B cell (primary cell): Measurements from ENCODE around the gene CLASP2. TPM values are rescaled to one million over a fixed set of nuclear protein-coding genes. Genes with fewer than 3 reads are reported as not detected.

Experiments used
- ATAC-seq: fragments of 200-7000 bp; cut with Tn5 transposase; one replicate; pipeline ENCODE4 v1.10.0; 2021; ENCODE audit warnings: low read depth, mild to moderate bottlenecking, moderate number of reproducible peaks, moderate library complexity
- CTCF ChIA-PET: fragments of 350-600 bp; sonication (Branson Sonifier 250); formaldehyde crosslinking; loops from one replicate; lab custom pipeline; 2021; ENCODE audit warnings: antibody characterized with exemption, inconsistent platforms; lab: Charles Lee
- POLR2A ChIA-PET: fragments of 350-600 bp; sonication (Branson Sonifier 250); formaldehyde crosslinking; loops from one replicate; lab custom pipeline; 2021; ENCODE audit warnings: antibody characterized with exemption; lab: Charles Lee
- DNase-seq: peaks from one replicate; pipeline ENCODE4 v3.0.0; 2013
- H2AFZ ChIP-seq: 2 replicates; pipeline ENCODE4 v1.6.1; 2012; ENCODE audit warnings: mild to moderate bottlenecking, low read depth, low read length; ENCODE audit not compliant: insufficient read depth, poor library complexity, severe bottlenecking
- H3K27ac ChIP-seq, 2 donors: 1 replicate in 1 of 2; 2 replicates in 1 of 2; pipeline ENCODE4 v1.5.1; 2012 to 2013; ENCODE audit warnings: low read length in 2 of 2, mild to moderate bottlenecking in 2 of 2, moderate library complexity in 1 of 2
- H3K27me3 ChIP-seq, 4 experiments: fragments of 200-600 bp in 1 of 4; sonication (generic) in 1 of 4; replicated peaks in 1 of 4; 1 replicate in 2 of 4; 2 replicates in 2 of 4; pipeline versions ENCODE4 v1.6.1 to v1.7.0; 2013 to 2016; ENCODE audit warnings: low read length in 3 of 4, mild to moderate bottlenecking in 2 of 4, mixed read lengths in 1 of 4, moderate library complexity in 1 of 4; ENCODE audit not compliant: insufficient read depth in 4 of 4, control insufficient read depth in 3 of 4; ENCODE audit errors: control extremely low read depth in 1 of 4
- H3K36me3 ChIP-seq, 2 experiments: replicated peaks in 1 of 2; 1 replicate in 1 of 2; 2 replicates in 1 of 2; pipeline versions ENCODE4 v1.6.1 to v1.7.1; 2013; ENCODE audit warnings: low read length in 1 of 2; ENCODE audit not compliant: insufficient read depth in 2 of 2, control insufficient read depth in 1 of 2; ENCODE audit errors: control extremely low read depth in 1 of 2, extremely low read depth in 1 of 2
- H3K4me1 ChIP-seq, 2 donors: fragments of 200-600 bp in 1 of 2; sonication (generic) in 1 of 2; 1 replicate in 1 of 2; 2 replicates in 1 of 2; pipeline versions ENCODE4 v1.5.1 to v1.6.1; 2013 to 2017; ENCODE audit warnings: low read length in 2 of 2; ENCODE audit not compliant: control insufficient read depth in 2 of 2, insufficient read depth in 2 of 2
- H3K4me2 ChIP-seq: replicated peaks from 2 replicates; pipeline ENCODE3; 2012; ENCODE audit warnings: mild to moderate bottlenecking, low read depth, low read length; ENCODE audit not compliant: poor library complexity, severe bottlenecking
- H3K4me3 ChIP-seq, 5 experiments: fragments of 200-600 bp in 1 of 5; sonication (generic) in 1 of 5; 1 replicate in 3 of 5; 2 replicates in 2 of 5; pipeline versions ENCODE4 v1.5.1 to v1.7.0; 2011 to 2016; ENCODE audit warnings: low read length in 4 of 5, mild to moderate bottlenecking in 4 of 5, low read depth in 2 of 5, control low read depth in 1 of 5, moderate library complexity in 1 of 5; ENCODE audit not compliant: insufficient read depth in 1 of 5; ENCODE audit errors: control extremely low read depth in 1 of 5, extremely low read depth in 1 of 5
- H3K79me2 ChIP-seq: fragments of 200-600 bp; sonication (generic); one replicate; pipeline ENCODE4 v1.6.0; 2016; ENCODE audit warnings: low read length; ENCODE audit not compliant: control insufficient read depth, insufficient read depth
- H3K9ac ChIP-seq: fragments of 200-600 bp; sonication (generic); 2 replicates; pipeline ENCODE4 v1.6.1; 2017; ENCODE audit warnings: mild to moderate bottlenecking, low read length, moderate library complexity
- H3K9me3 ChIP-seq, 3 donors: one replicate each; pipeline versions ENCODE4 v1.6.1 to v1.7.1; 2013; ENCODE audit warnings: low read length in 2 of 3; ENCODE audit not compliant: control insufficient read depth in 2 of 3, insufficient read depth in 1 of 3; ENCODE audit errors: control extremely low read depth in 1 of 3
- H4K20me1 ChIP-seq: 2 replicates; pipeline ENCODE4 v1.6.0; 2012; ENCODE audit warnings: mild to moderate bottlenecking, low read length; ENCODE audit not compliant: insufficient read depth, control insufficient read depth, poor library complexity, severe bottlenecking
- H3K27ac Mint-ChIP-seq: one replicate; pipeline ENCODE4 v1.8.0; 2021; ENCODE audit warnings: mixed read lengths
- H3K27me3 Mint-ChIP-seq: one replicate; pipeline ENCODE4 v1.8.0; 2021; ENCODE audit warnings: mixed read lengths
- H3K4me1 Mint-ChIP-seq: one replicate; pipeline ENCODE4 v1.8.0; 2021; ENCODE audit warnings: mixed read lengths
- H3K4me3 Mint-ChIP-seq: one replicate; pipeline ENCODE4 v1.8.0; 2021; ENCODE audit warnings: mixed read lengths
- H3K9me3 Mint-ChIP-seq: one replicate; pipeline ENCODE4 v1.8.0; 2022; ENCODE audit warnings: mixed read lengths; ENCODE audit not compliant: insufficient read depth
- EZH2 ChIP-seq: IDR thresholded peaks from 2 replicates; pipeline ENCODE4 v1.6.1; 2012; ENCODE audit warnings: borderline replicate concordance, low read depth, mild to moderate bottlenecking, moderate library complexity, low read length; ENCODE audit not compliant: insufficient read depth, poor library complexity, severe bottlenecking
- WGBS: methylation state at CpG from one replicate; pipeline ENCODE4 v1.1.5; 2013; ENCODE audit warnings: missing lambda C conversion rate; ENCODE audit not compliant: insufficient coverage; 5-methylcytosine and 5-hydroxymethylcytosine counted together
- intact Hi-C: fragments of 100-400 bp; cut with micrococcal nuclease; formaldehyde crosslinking; loops from one replicate; pipeline ENCODE4 v1.10.0; 2022
- polyA plus RNA-seq: library from polyadenylated mRNA; depleted of rRNA; stranded (reverse); fragments of >200 nt; gene quantifications from 2 replicates; pipeline ENCODE4 v1.2.3, GENCODE V29; 2012
- total RNA-seq, 2 donors: library from RNA; stranded (reverse); fragments of 120-200 nt in 1 of 2; gene quantifications; 1 replicate in 1 of 2; 2 replicates in 1 of 2; pipeline versions ENCODE4 v1.2.3 to v1.2.4, GENCODE V29; 2013 to 2022
- TF ChIP-seq, protein P1 (sequence below): fragments of 200-600 bp; IDR thresholded peaks from one replicate; pipeline ENCODE4 v1.8.0; 2022; ENCODE audit warnings: antibody characterized with exemption, mild to moderate bottlenecking

The CLASP2 gene
- total and polyA plus RNA-seq, 2 donors (not counting 1 experiment from before 2014, with no cell fraction given): 10.7 to 109 TPM

DNA sequence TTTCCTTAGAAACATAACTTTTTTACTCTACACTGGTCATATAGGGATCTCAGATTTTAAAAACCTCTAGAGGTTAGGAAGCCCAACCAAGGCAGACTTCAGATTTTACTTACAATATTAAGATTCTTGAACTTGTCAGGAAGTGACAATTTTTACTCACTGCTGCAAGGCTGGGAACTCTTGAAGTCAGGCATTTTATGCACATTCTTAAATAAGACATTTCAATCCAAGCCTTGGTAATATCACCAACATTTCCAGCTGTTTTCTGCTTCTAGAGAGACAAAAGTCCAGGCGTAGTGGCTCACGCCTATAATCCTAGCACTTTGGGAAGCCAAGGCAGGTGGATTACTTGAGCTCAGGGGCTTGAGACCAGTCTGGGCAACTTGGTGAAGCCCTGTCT, 244.2 kb downstream of the CLASP2 start:
- Histone ChIP-seq H3K9ac (no peak overlapping the region), H3K27ac (no peak overlapping the region), H3K9me3 (peaks cover 0 to 5% (median 0%) of the 10 kb centered on the region in 3 donors), H3K27me3 (no peaks in the 10 kb centered on the region), H3K4me1 (no peaks in the 10 kb centered on the region), H3K4me3 (no peak overlapping the region), H3K36me3 (no peaks in the 10 kb centered on the region), H3K79me2 (no peaks in the 10 kb centered on the region), H2AFZ (no peak overlapping the region), H4K20me1 (no peaks in the 10 kb centered on the region), H3K4me2 (no peak overlapping the region)
- intact Hi-C loops: no loop called here
- ATAC-seq (no peak), DNase-seq (no peak)
- Mint-ChIP-seq H3K4me3 (no peak overlapping the region), H3K27ac (no peak overlapping the region), H3K4me1 (no peaks in the 10 kb centered on the region), H3K9me3 (no peaks in the 10 kb centered on the region), H3K27me3 (no peaks in the 10 kb centered on the region)
- WGBS: 100% methylated on average over 2 of the region's 2 CpGs
- CTCF ChIA-PET: no interaction called here
- POLR2A ChIA-PET: no interaction called here
- TF ChIP-seq, protein P1, sequence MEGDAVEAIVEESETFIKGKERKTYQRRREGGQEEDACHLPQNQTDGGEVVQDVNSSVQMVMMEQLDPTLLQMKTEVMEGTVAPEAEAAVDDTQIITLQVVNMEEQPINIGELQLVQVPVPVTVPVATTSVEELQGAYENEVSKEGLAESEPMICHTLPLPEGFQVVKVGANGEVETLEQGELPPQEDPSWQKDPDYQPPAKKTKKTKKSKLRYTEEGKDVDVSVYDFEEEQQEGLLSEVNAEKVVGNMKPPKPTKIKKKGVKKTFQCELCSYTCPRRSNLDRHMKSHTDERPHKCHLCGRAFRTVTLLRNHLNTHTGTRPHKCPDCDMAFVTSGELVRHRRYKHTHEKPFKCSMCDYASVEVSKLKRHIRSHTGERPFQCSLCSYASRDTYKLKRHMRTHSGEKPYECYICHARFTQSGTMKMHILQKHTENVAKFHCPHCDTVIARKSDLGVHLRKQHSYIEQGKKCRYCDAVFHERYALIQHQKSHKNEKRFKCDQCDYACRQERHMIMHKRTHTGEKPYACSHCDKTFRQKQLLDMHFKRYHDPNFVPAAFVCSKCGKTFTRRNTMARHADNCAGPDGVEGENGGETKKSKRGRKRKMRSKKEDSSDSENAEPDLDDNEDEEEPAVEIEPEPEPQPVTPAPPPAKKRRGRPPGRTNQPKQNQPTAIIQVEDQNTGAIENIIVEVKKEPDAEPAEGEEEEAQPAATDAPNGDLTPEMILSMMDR: no peak
- no peak for TF ChIP-seq EZH2

DNA sequence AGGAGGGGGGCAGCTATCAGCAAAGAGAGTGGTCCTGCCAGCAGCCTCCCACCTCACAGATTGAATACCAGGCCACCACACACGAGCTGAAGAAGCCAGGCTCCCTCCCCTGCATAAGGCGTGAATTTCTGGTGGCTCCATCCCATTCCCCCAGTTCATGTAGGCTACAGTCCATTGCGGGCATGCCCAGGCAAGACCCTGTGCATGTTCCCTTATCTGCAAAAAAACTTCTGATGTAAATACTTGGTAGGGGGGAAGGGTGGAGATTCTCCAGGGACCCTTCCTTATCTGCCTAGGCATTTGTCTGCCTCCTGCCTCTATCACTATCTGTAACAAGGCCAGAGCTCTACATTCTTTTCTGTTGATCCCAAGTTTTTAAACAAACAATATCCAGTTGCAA, 250.3 kb downstream of the CLASP2 start:
- POLR2A ChIA-PET: no interaction called here
- H3K4me1 ChIP-seq: no peaks in the 10 kb centered on the region
- no peaks in the 10 kb centered on the region for H3K4me1 Mint-ChIP-seq
- no peak overlapping the region for H2AFZ ChIP-seq
- peaks cover 3 to 11% (median 4%) of the 10 kb centered on the region in 3 donors for H3K9me3 ChIP-seq
- H3K27ac ChIP-seq: no peak overlapping the region
- no peak overlapping the region for H3K4me3 Mint-ChIP-seq
- H3K4me2 ChIP-seq: no peak overlapping the region
- H3K79me2 ChIP-seq: no peaks in the 10 kb centered on the region
- no peak for DNase-seq
- no peaks in the 10 kb centered on the region for H3K27me3 Mint-ChIP-seq
- ATAC-seq: no peak
- intact Hi-C loops: no loop called here
- H3K9ac ChIP-seq: no peak overlapping the region
- H3K36me3 ChIP-seq: no peaks in the 10 kb centered on the region
- CTCF ChIA-PET: no interaction called here
- H4K20me1 ChIP-seq: no peaks in the 10 kb centered on the region
- peaks cover 2% of the 10 kb centered on the region for H3K9me3 Mint-ChIP-seq
- H3K27ac Mint-ChIP-seq: no peak overlapping the region
- H3K4me3 ChIP-seq: no peak overlapping the region
- WGBS: 75% methylated on average over 1 of the region's 3 CpGs
- TF ChIP-seq, protein P1: no peak
- TF ChIP-seq EZH2: no peak
- H3K27me3 ChIP-seq: no peaks in the 10 kb centered on the region
